Left cardiac atrium (tissue), 4 donors: Measurements from ENCODE around the gene PRPF18. TPM values are rescaled to one million over a fixed set of nuclear protein-coding genes. Genes with fewer than 3 reads are reported as not detected.

Experiments used
- ATAC-seq, 2 donors: fragments of 200-7000 bp; cut with Tn5 transposase; one replicate each; pipeline ENCODE4 v1.9.1; 2020; ENCODE audit warnings: mild to moderate bottlenecking in 2 of 2, moderate library complexity in 2 of 2
- DNase-seq: peaks from one replicate; pipeline ENCODE4 v3.0.0-alpha.2; 2020
- intact Hi-C, 2 donors: fragments of 100-400 bp; cut with DNase I; formaldehyde crosslinking; loops; one replicate each; pipeline versions ENCODE4 v1.14.1 to v1.15.1; 2022 to 2023
- total RNA-seq, 2 donors: library from RNA; stranded (reverse); fragmentation: NEBNext Ultra II Directional; extraction: Animal tissue kit (Norgen Biotek cat#: 25700); gene quantifications; one replicate each; pipeline ENCODE4 v1.2.1, GENCODE V29; 2021
- donor health status: DM: no; HTN: yes; CAD: no.
- donor health status: DM: no; HTN: yes; CAD: no; lungs with severe emphysema.
- donor health status: DM: yes; HTN: yes; CAD: no.
- donor health status: Dilated cardiomyopathy.

PRPF18 gene
- total RNA-seq, 2 donors from 2014 or later, result 14.3 to 15.2 TPM

GRCh38 chr10:13593535-13593934 lies 6.8 kb downstream of the PRPF18 start:
- no peak for ATAC-seq
- DNase-seq, result no peak
- intact Hi-C loops, result no loop called here

- intact Hi-C loops, result no loop called here
- ATAC-seq (no peak), DNase-seq (no peak)
Observed at GRCh38 chr10:13594641-13595040, 7.9 kb downstream of the PRPF18 start.

- intact Hi-C loops, result no loop called here
- ATAC-seq, result no peak
- DNase-seq, result no peak
Observed at GRCh38 chr10:13597909-13598308, 11.1 kb downstream of the PRPF18 start.

GRCh38 chr10:13604357-13605040 lies 17.7 kb downstream of the PRPF18 start:
- intact Hi-C loops, result loop anchor here in 1 of 2 donors (5.0 kb wide), 1 partner anchor 173 kb away; no protein-coding TSS in a partner anchor
- ATAC-seq (no peak), DNase-seq (no peak)

- ATAC-seq (no peak), DNase-seq (no peak)
- intact Hi-C loops, result loop anchor here in 1 of 2 donors (5.0 kb wide), 1 partner anchor 169 kb away; no protein-coding TSS in a partner anchor
Observed at GRCh38 chr10:13608246-13608853, 21.6 kb downstream of the PRPF18 start.

GRCh38 chr10:13612654-13613373 lies 26.0 kb downstream of the PRPF18 start:
- intact Hi-C loops, result loop anchor here in 1 of 2 donors (5.0 kb wide), 1 partner anchor 164 kb away; no protein-coding TSS in a partner anchor
- no peak for DNase-seq
- no peak for ATAC-seq

- intact Hi-C loops, result loop anchor here in 1 of 2 donors (5.0 kb wide), 1 partner anchor 164 kb away; no protein-coding TSS in a partner anchor
- peak; percentile 41 to 68 for ATAC-seq
Observed at GRCh38 chr10:13613519-13613918, 26.8 kb downstream of the PRPF18 start.

GRCh38 chr10:13614530-13615332 lies 28.0 kb downstream of the PRPF18 start:
- ATAC-seq, result peak in 1 of 2 donors; percentile 30
- intact Hi-C loops, result loop anchor here in 1 of 2 donors (5.0 kb wide), 1 partner anchor 163 kb away; no protein-coding TSS in a partner anchor

More at GRCh38 chr10:13613519-13613918, 26.8 kb downstream of the PRPF18 start:
- DNase-seq, result no peak

GRCh38 chr10:13615650-13616300 lies 29.0 kb downstream of the PRPF18 start:
- ATAC-seq, result no peak
- intact Hi-C loops, result no loop called here

More at GRCh38 chr10:13614530-13615332, 28.0 kb downstream of the PRPF18 start:
- no peak for DNase-seq

GRCh38 chr10:13617116-13617515 lies 30.4 kb downstream of the PRPF18 start:
- intact Hi-C loops, result no loop called here
- ATAC-seq (no peak), DNase-seq (no peak)

More at GRCh38 chr10:13615650-13616300, 29.0 kb downstream of the PRPF18 start:
- no peak for DNase-seq

- ATAC-seq (no peak), DNase-seq (no peak)
- intact Hi-C loops, result no loop called here
Observed at GRCh38 chr10:13621931-13622330, 35.2 kb downstream of the PRPF18 start.

GRCh38 chr10:13624630-13625029 lies 37.9 kb downstream of the PRPF18 start:
- ATAC-seq, result no peak
- intact Hi-C loops, result no loop called here
- no peak for DNase-seq

- ATAC-seq, result no peak
- intact Hi-C loops, result no loop called here
- DNase-seq, result no peak
Observed at GRCh38 chr10:13627459-13628310, 40.9 kb downstream of the PRPF18 start.

GRCh38 chr10:13628661-13629060 lies 41.9 kb downstream of the PRPF18 start:
- intact Hi-C loops, result no loop called here
- DNase-seq (no peak), ATAC-seq (no peak)

- DNase-seq, result no peak
- intact Hi-C loops, result no loop called here
- ATAC-seq, result no peak
Observed at GRCh38 chr10:13629116-13629515, 42.4 kb downstream of the PRPF18 start.

GRCh38 chr10:13630231-13630630 lies 43.5 kb downstream of the PRPF18 start:
- intact Hi-C loops, result no loop called here

GRCh38 chr10:13631594-13631993 lies 44.8 kb downstream of the PRPF18 start:
- intact Hi-C loops, result no loop called here
- ATAC-seq, result no peak
- no peak for DNase-seq

More at GRCh38 chr10:13630231-13630630, 43.5 kb downstream of the PRPF18 start:
- no peak for DNase-seq
- ATAC-seq, result no peak

- ATAC-seq (no peak), DNase-seq (no peak)
- intact Hi-C loops, result no loop called here
Observed at GRCh38 chr10:13632440-13632839, 45.7 kb downstream of the PRPF18 start.
